CD4-positive, alpha-beta T cell treated with Interleukin-15 for 4 hours (primary cell): ENCODE data around the gene GSAP.
"Not testable (repeated sequence)": the region's sequence is repeated elsewhere in the genome, so short reads cannot be mapped to it uniquely, and the experiment has no call there.

Source experiments
- DNase-seq: peaks from one replicate; pipeline ENCODE4 v3.0.0-alpha.2; 2020; ENCODE audit warnings: low spot score

Gene GSAP

GRCh38 chr7:77415823-77416620 is at the start of gene GSAP:
Gene GSAP (minus strand): TSS chr7:77416349. CDS start chr7:77416321, 28 bp downstream.
- peak; percentile 44 for DNase-seq

GRCh38 chr7:77465256-77465655 is 49.1 kb upstream of the GSAP start:
- no peak for DNase-seq

- DNase-seq, result no peak
Observed at GRCh38 chr7:77464589-77464988, 48.4 kb upstream of the GSAP start.

- not testable (repeated sequence) for DNase-seq
Observed at GRCh38 chr7:77463632-77464031, 47.5 kb upstream of the GSAP start.

GRCh38 chr7:77461842-77462241 is 45.7 kb upstream of the GSAP start:
- no peak for DNase-seq

GRCh38 chr7:77461246-77461645 is 45.1 kb upstream of the GSAP start:
- no peak for DNase-seq

GRCh38 chr7:77460057-77460486 is 43.9 kb upstream of the GSAP start:
- DNase-seq, result no peak

GRCh38 chr7:77459311-77459726 is 43.2 kb upstream of the GSAP start:
- DNase-seq, result no peak

GRCh38 chr7:77458786-77459185 is 42.6 kb upstream of the GSAP start:
- no peak for DNase-seq

GRCh38 chr7:77457779-77458178 is 41.6 kb upstream of the GSAP start:
- no peak for DNase-seq

- no peak for DNase-seq
Observed at GRCh38 chr7:77456696-77457095, 40.5 kb upstream of the GSAP start.

- no peak for DNase-seq
Observed at GRCh38 chr7:77455321-77455720, 39.2 kb upstream of the GSAP start.

- DNase-seq, result no peak
Observed at GRCh38 chr7:77454802-77455201, 38.7 kb upstream of the GSAP start.

GRCh38 chr7:77453531-77453930 is 37.4 kb upstream of the GSAP start:
- no peak for DNase-seq

GRCh38 chr7:77451950-77452349 is 35.8 kb upstream of the GSAP start:
- not testable (repeated sequence) for DNase-seq

- DNase-seq, result no peak
Observed at GRCh38 chr7:77450613-77451012, 34.5 kb upstream of the GSAP start.

GRCh38 chr7:77450054-77450453 is 33.9 kb upstream of the GSAP start:
- DNase-seq, result no peak

- no peak for DNase-seq
Observed at GRCh38 chr7:77447616-77448015, 31.5 kb upstream of the GSAP start.

- no peak for DNase-seq
Observed at GRCh38 chr7:77444123-77444522, 28.0 kb upstream of the GSAP start.

- no peak for DNase-seq
Observed at GRCh38 chr7:77443042-77443441, 26.9 kb upstream of the GSAP start.

- DNase-seq, result no peak
Observed at GRCh38 chr7:77442636-77443035, 26.5 kb upstream of the GSAP start.

- no peak for DNase-seq
Observed at GRCh38 chr7:77441046-77441445, 24.9 kb upstream of the GSAP start.

GRCh38 chr7:77439572-77439971 is 23.4 kb upstream of the GSAP start:
- DNase-seq, result no peak

- no peak for DNase-seq
Observed at GRCh38 chr7:77438131-77438530, 22.0 kb upstream of the GSAP start.
